ENCODE results near the gene RUNX1. TPM values are rescaled to one million over a fixed set of nuclear protein-coding genes. Genes with fewer than 3 reads are reported as not detected.

The RUNX1 gene
- total RNA-seq, 2 donors from 2014 or later, result 3.8 to 7.6 TPM

DNA sequence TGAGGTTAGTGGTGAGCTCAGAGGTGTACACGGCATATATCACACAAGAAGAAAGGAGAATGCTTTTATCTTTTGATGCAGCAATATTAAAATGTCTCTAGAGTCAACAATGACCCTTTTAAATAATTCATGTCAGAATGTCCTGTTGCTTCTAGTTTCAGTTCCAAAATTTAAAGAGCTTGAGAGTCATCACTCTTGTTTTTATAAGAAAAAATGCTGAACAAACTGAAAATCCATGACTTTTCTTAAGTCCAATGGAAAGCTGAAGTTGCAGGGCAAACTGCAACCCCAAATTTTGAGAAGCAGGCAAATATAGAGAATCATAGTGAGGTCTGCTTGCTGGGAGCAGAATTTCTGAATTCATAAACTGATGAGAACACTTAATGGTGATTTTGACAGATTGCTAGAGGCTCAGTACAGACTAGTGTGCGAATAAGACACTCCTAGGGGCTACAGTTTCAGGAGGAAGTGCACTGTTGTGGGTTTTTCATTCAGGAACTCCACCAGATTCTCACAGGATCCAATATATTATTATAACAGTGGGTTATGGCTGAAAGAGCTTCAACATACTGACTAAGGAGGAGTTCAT, 245.2 kb downstream of the RUNX1 start:
- H3K36me3 ChIP-seq, result no peaks in the 10 kb centered on the region
- H3K4me1 ChIP-seq, result no peaks in the 10 kb centered on the region

DNA sequence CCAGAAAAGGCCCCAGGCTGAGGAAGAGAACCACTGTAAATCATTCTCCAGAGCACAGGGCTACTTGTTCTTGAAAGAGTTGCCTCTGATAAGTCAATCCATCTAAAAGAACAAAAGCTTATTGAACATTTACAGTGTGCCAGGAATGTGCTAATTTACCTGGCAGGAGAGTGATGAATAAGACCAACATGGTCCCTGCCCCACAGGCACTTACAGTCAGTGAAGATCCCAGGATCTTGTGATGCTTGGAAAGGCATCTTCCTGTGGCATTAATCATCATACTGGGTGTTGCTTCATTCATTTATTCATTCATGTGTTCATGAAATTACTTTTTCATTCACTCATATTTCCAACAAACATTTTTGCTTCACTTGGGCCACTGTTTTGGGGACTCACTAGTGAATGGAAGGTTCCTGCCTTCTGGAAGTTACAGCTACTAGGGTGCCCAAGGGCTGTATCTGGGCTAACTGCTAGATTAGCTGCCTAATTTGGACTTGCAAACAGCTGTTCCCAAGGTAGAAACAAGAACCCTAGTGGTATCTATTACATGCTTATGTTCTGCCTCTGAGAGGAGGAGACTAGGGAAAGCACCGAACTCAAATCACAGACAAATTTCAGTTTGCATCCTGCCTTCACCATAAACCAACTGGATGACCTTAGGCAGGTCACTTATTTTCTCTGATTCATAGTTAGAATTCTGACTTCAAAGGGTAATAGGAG, 246.8 kb downstream of the RUNX1 start:
- Histone ChIP-seq H3K4me1 (no peaks in the 10 kb centered on the region), H3K27me3 (no peaks in the 10 kb centered on the region), H3K4me3 (no peak overlapping the region), H3K36me3 (peaks cover 5% of the 10 kb centered on the region), H3K27ac (no peak overlapping the region), H3K9me3 (peaks cover 0 to 5% of the 10 kb centered on the region in 2 donors)
- TF ChIP-seq, protein P1, sequence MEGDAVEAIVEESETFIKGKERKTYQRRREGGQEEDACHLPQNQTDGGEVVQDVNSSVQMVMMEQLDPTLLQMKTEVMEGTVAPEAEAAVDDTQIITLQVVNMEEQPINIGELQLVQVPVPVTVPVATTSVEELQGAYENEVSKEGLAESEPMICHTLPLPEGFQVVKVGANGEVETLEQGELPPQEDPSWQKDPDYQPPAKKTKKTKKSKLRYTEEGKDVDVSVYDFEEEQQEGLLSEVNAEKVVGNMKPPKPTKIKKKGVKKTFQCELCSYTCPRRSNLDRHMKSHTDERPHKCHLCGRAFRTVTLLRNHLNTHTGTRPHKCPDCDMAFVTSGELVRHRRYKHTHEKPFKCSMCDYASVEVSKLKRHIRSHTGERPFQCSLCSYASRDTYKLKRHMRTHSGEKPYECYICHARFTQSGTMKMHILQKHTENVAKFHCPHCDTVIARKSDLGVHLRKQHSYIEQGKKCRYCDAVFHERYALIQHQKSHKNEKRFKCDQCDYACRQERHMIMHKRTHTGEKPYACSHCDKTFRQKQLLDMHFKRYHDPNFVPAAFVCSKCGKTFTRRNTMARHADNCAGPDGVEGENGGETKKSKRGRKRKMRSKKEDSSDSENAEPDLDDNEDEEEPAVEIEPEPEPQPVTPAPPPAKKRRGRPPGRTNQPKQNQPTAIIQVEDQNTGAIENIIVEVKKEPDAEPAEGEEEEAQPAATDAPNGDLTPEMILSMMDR (IDR thresholded peaks at IDR 0.05), result no peak
- no peak for DNase-seq (ENCODE audit: low spot score)

More for the DNA sequence above, 245.2 kb downstream of the RUNX1 start:
- Histone ChIP-seq H3K4me3 (no peak overlapping the region), H3K27ac (no peak overlapping the region), H3K27me3 (no peaks in the 10 kb centered on the region), H3K9me3 (peaks cover 0 to 5% of the 10 kb centered on the region in 2 donors)
- TF ChIP-seq, protein P1 (IDR thresholded peaks at IDR 0.05), result no peak
- no peak for DNase-seq (ENCODE audit: low spot score)

DNA sequence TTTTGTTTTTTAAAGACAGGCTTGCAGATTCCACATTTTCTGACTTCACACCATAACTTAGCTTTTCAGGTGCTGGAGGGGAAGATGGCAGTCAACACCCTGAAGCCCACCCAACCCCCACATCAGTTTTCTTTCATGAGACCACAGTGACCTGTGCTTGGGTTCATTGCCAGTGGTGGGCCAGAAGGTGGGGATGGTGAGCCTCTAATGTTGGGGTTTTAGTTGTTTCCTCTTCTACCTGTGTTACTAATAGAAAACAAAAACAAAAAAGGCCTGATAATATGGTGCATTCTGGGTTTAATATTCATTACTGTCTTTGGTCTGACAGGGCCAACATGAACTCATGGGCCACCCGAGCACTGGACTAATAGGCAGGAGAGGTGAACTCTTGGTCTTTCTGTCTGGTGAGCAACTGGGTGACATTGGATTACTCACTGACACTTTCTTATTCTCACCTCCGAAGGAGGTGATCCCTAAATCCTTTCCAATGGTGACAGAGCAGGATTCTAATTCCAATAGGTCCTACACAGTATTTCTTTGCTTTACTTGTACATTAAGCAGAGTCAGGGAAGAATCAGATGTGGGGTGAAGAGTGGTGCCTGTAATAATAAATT, 247.5 kb downstream of the RUNX1 start:
- Histone ChIP-seq H3K36me3 (peaks cover 5% of the 10 kb centered on the region), H3K9me3 (no peaks in the 10 kb centered on the region), H3K27ac (no peak overlapping the region), H3K4me1 (peaks cover 0 to 2% of the 10 kb centered on the region in 2 donors), H3K4me3 (no peak overlapping the region), H3K27me3 (no peaks in the 10 kb centered on the region)
- TF ChIP-seq, protein P1 (IDR thresholded peaks at IDR 0.05), result peak in 1 of 2 donors; percentile 18
- no peak for DNase-seq (ENCODE audit: low spot score)

DNA sequence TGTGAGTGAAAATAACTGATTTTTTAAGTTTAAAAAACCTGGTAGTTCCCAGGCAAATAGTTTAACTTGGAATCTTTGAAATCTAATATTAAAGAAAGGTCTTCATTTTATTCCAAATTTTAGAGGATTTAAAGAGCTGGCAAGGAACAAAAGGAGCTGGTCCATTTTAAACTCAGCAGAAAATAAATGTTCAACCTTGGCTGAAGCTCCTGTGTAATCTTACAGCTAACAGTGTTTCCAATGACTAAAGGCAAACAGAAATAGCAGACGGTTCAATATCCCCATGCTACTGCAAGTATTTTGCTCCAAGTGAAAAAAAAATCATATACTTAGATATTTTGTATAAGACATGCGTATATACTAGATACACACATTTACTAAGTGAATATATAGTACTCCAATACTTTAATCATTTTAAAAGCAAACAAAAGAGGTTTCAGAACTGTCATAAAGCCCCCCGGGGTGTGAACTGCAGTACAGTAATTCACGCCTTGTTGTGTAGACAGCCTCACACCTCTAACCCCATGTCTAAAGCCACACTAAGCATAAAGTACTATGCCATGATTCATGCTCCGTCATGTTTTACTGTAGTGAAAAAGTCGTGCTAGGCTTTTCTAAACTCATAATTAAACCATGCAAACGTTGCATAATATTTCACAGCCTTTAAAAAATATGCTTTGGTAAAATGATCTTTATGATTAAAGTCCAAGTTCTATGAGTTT, 248.1 kb downstream of the RUNX1 start:
- DNase-seq (ENCODE audit: low spot score), result no peak
- no peaks in the 10 kb centered on the region for H3K27me3 ChIP-seq
- no peak overlapping the region for H3K4me3 ChIP-seq
- H3K4me1 ChIP-seq, result peaks cover 0 to 8% of the 10 kb centered on the region in 2 donors
- H3K36me3 ChIP-seq, result peaks cover 5% of the 10 kb centered on the region
- no peaks in the 10 kb centered on the region for H3K9me3 ChIP-seq
- TF ChIP-seq, protein P1 (IDR thresholded peaks at IDR 0.05), result no peak
- no peak overlapping the region for H3K27ac ChIP-seq

DNA sequence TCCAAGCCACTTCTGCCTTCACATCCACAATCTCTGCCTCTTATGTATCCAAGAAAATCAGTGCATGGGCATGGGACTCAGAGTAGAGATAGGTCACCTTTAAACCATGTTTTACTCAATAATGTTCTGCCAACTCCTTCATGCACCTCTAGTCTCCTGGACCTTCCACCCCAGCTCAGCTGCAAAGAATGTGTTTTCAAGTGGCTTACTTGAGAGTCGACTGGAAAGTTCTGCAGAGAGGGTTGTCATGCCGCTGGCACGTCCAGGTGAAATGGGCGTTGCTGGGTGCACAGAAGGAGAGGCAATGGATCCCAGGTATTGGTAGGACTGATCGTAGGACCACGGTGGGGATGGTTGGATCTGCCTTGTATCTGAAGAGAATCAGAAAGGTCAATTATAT, 250.0 kb downstream of the RUNX1 start:
- H3K4me1 ChIP-seq, result peaks cover 0 to 22% of the 10 kb centered on the region in 2 donors

More for the DNA sequence above, 250.0 kb downstream of the RUNX1 start:
- Histone ChIP-seq H3K4me3 (no peak overlapping the region), H3K9me3 (no peaks in the 10 kb centered on the region), H3K36me3 (peaks cover 5% of the 10 kb centered on the region), H3K27me3 (no peaks in the 10 kb centered on the region), H3K27ac (no peak overlapping the region)
- TF ChIP-seq, protein P1 (IDR thresholded peaks at IDR 0.05), result no peak
- DNase-seq (ENCODE audit: low spot score), result no peak

All from right atrium auricular region (tissue), 2 donors.